Neural cell (in vitro differentiated cells): ENCODE measurements around the gene PIP4K2A.

Experiments
- CTCF ChIP-seq: fragments of 450-650 bp; IDR thresholded peaks from 2 replicates; pipeline ENCODE4 v1.5.1; 2014; ENCODE audit warnings: antibody characterized with exemption, mild to moderate bottlenecking, moderate library complexity; ENCODE audit not compliant: poor library complexity, severe bottlenecking
- EP300 ChIP-seq: fragments of 450-650 bp; conservative IDR thresholded peaks from 2 replicates; pipeline ENCODE4 v1.6.1; 2014; ENCODE audit warnings: antibody characterized with exemption, mild to moderate bottlenecking, moderate library complexity; ENCODE audit not compliant: poor library complexity, severe bottlenecking
- EZH2 ChIP-seq: fragments of 200-600, 300-800 bp; shearing (Covaris generic), sonication (generic); IDR thresholded peaks from 2 replicates; pipeline ENCODE4 v1.6.1; 2014; ENCODE audit warnings: antibody characterized with exemption, low read length, borderline replicate concordance, mild to moderate bottlenecking; ENCODE audit not compliant: insufficient read depth, poor library complexity, severe bottlenecking
- MXI1 ChIP-seq: fragments of 450-650 bp; conservative IDR thresholded peaks from 2 replicates; pipeline ENCODE4 v1.6.1; 2014; ENCODE audit warnings: antibody characterized with exemption, mild to moderate bottlenecking; ENCODE audit not compliant: poor library complexity, severe bottlenecking
- POLR2AphosphoS5 ChIP-seq: IDR thresholded peaks from 2 replicates; pipeline ENCODE4 v1.6.1; 2012
- RAD21 ChIP-seq: fragments of 450-650 bp; conservative IDR thresholded peaks from 2 replicates; pipeline ENCODE4 v1.6.1; 2014; ENCODE audit warnings: antibody characterized with exemption, mild to moderate bottlenecking, moderate library complexity
- TAF1 ChIP-seq: IDR thresholded peaks from 2 replicates; pipeline ENCODE4 v1.6.1; 2012; ENCODE audit warnings: low read depth

- TF ChIP-seq EZH2 (no peak), TAF1 (no peak), CTCF (no peak), EP300 (no peak), RAD21 (no peak), MXI1 (no peak), POLR2AphosphoS5 (no peak)
Measured at GRCh38 chr10:22505911-22506685, 208.3 kb downstream of the PIP4K2A start.
